GM19397 (cell line): ENCODE data around the gene C11orf54.
"Not testable (repeated sequence)": the region's sequence is repeated elsewhere in the genome, so short reads cannot be mapped to it uniquely, and the experiment has no call there.

Experiments
- ATAC-seq: cut with Tn5 transposase; IDR thresholded peaks from one replicate; pipeline ENCODE4 v1.9.1; 2021; ENCODE audit warnings: mild to moderate bottlenecking, moderate library complexity; ENCODE audit not compliant: unreplicated experiment

The C11orf54 gene

DNA sequence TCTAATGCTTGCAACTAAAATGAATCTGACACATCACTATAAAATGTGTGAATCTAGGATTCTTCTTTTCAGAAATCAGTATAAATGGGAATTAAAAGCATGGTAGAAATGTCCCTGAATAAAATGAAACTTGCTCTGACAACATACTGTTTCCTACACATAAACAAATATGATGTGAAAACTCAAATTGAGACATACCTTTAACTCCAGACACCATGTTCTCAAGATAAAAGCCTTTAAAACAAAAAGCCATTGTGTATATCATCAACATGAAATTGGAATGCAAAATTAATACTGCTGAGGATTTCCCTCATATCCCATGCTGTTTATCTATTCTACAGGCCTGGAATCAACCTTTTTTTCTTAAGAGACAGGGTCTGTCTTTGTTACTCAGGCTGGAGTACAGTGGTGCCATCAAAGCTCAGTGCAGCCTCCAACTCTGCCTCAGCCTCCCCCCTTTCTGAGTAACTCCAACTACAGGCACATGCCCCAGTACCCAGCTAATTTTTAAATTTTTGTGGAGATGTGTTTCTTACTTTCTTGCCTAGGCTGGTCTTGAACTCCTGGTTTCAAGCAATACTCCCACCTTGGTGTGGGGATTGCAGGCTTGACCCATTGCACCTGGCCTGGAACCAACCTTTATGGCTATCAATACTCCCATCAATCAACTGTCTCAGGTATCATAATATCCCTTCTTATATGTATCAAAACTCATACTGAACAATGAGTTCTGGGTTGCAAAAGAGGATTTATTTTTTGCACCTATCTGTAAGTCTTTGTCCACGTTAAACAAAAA is 6.8 kb upstream of the C11orf54 start:
- ATAC-seq, result no peak

DNA sequence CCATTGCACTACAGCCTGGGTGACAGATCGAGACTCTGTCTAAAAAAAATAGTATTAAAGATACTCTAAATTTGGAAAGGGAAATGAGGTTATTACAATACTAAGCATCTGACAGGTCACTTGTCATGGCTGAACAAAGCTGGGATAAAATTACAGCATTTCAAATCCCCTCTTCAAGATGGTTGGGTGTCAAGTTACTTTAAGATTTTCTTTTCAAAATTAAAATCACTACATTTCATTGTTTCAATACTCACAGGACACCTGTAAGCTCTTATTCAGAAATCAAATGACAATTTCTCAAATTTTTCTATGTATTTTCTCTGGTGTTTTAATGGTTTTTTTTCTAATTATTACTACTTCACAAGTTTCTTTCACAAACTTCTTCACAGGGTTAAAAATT is 5.8 kb upstream of the C11orf54 start:
- no peak for ATAC-seq

DNA sequence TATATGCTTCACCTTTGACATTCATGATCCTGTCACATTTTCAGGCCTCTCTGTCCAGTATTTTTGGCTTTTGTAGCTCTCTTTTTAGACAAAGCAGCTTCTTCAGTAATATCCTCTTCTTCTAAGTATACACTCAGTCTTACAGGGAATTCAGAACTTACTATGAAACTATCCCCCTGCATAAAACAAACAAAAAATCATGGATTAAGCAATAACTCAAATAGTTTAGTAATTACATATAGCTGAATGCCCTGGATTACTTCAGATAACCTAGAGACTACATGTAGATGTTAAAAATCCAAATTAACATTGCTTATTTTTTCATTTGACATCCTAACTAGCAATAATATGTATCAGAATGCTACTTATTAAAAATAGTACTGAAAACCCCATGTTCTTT is 5.3 kb upstream of the C11orf54 start:
- ATAC-seq, result no peak

- ATAC-seq, result no peak
These were observed 3.4 kb upstream of the C11orf54 start for GRCh38 chr11:93737904-93738612.

GRCh38 chr11:93738647-93739081 is 2.8 kb upstream of the C11orf54 start:
- ATAC-seq, result no peak

- no peak for ATAC-seq
These were observed 1.3 kb upstream of the C11orf54 start for GRCh38 chr11:93740031-93740729.

DNA sequence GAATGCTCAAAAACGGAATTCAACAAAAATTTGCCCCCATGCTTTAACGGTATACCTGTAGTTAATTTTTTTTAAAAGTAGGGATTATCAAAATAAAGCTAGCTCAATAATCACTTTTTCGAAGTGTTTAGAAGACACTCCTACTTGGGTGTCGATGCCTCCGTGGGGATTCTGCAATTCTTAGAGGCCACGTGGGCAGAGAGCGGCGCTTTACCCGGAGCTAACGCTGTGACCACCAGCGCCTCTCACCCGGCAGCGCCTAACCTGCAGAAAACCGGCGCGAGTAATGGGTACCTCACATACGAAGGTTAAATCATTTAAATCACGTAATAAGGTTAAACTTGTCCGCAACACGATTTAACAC is 760 bp upstream of the C11orf54 start:
- ATAC-seq, result peak; percentile 23

DNA sequence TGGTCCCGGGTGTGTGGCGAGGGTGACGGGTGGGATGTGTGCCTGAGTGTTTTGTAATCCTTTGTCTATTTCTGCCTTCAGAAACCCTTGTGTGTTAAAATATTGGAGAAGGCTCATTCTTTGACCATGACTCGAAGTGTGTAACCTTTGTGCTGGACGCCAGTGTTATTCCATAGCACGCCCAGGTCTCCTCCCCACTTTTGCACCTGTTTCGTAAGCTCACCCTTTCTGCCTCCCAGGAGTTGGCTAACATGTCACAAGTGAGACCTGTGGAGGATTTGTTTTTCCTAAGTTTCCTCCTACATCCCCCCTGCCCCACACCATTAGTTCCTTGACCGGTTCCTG is 382 bp downstream of the C11orf54 start:
- no peak for ATAC-seq

- ATAC-seq, result no peak
These were observed 1.8 kb downstream of the C11orf54 start for GRCh38 chr11:93743291-93743690.

DNA sequence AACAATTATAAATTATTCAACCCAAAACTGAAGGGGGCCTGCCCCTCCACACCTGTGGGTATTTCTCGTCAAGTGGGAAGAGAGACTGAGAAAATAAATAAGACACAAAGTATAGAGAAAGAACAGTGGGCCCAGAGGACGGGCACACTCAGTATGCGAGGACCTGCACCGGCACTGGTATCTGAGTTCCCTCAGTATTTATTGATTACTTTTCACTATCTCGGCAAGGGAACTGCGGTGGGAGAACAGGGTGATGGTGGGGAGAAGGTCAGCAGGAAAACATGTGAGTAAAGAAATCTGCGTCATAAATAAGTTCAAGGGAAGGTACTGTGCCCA is 3.2 kb downstream of the C11orf54 start:
- ATAC-seq, result no peak

GRCh38 chr11:93745005-93745755 is 3.7 kb downstream of the C11orf54 start:
- not testable (repeated sequence) for ATAC-seq

DNA sequence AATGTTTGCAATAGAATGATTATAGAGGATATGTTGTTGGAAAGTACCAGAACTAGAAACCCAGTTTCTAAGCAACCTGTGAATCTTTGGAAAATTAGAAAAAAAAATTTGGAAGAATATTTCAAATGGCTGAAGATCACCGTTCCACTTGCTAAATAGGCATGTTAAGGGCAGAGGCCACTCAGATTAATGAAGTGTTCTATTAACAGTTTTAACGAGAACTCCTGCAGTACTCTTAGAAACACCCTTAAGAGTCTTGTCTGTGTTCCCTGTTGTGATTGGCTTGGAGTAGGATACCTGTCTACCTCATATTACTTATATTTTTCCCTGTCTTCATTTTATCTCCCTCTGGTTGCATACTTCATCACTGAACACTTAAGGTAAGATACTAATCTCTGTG is 4.6 kb downstream of the C11orf54 start:
- no peak for ATAC-seq

- ATAC-seq, result peak; percentile 74
These were observed 5.7 kb downstream of the C11orf54 start for GRCh38 chr11:93747122-93747521.

GRCh38 chr11:93751001-93751400 is 9.5 kb downstream of the C11orf54 start:
- no peak for ATAC-seq

DNA sequence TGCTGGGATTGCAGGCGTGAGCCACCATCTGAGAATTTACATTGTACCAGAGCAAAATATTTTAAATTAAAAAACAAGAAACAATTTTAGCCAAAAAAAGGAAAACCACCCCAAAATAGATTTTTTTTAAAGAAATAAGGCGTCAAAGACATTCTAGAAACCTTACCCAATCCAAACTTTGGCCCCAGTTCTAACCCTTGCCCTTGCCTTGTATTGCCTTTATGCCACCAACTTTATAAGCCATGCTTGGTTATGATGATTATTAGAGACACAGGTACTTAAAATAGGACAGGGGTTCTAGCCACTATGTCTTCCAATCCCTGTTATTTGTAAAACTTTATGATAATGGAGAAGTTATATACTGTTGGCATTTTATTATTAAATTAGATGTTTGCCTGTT is 11.8 kb downstream of the C11orf54 start:
- no peak for ATAC-seq

GRCh38 chr11:93756748-93757147 is 15.3 kb downstream of the C11orf54 start:
- ATAC-seq, result no peak

- no peak for ATAC-seq
These were observed 15.8 kb downstream of the C11orf54 start for GRCh38 chr11:93757301-93757700.

DNA sequence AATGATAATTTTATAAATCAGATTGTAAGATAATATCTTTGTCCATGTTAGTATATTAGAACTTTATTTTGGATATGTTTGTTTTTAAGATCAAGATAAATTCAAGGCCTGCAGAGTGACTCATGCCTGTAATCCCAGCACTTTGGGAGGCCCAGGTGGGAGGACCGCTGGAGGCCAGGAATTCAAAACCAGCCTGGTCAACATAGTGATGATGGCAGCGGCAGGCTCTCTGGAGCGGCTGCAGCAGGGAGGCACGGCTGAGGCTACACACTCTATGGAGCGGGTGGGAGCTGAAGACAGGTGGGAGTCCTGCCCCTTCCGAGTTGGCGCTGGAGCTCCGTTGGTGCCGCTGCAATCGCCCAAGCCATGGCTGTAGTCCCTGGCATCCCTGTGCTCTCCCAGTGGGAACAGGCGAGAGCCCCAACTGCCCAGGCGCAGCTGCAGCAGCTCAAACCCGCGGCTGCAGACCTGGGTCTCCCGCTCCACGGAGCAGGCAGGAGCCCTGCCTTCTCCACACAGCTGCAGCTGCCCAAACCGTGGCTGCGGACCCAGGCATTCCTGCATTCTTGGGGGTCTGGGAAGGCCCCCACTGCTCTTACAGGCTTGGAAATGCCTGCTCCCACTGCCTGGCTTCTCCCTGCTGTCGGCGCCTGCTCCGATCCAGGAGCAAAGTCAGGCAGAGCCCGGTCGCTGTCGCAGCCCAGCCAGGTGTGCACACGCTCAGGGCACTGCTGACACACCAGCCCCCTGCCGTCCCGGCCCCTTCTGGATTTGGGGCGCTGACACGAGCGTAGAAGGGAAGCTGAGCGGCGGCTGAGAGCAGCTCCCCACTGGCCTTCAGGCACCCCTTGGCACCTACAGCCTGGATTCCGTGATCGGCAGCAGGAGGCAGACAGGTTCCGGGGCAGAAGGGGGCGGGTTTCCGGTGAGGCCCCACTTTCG is 16.7 kb downstream of the C11orf54 start:
- no peak for ATAC-seq

- not testable (repeated sequence) for ATAC-seq
These were observed 17.7 kb downstream of the C11orf54 start for GRCh38 chr11:93759123-93759522.

- no peak for ATAC-seq
These were observed 20.4 kb downstream of the C11orf54 start for GRCh38 chr11:93761910-93762309.
